ENCODE results near the gene EGFL6.

The EGFL6 gene

DNA sequence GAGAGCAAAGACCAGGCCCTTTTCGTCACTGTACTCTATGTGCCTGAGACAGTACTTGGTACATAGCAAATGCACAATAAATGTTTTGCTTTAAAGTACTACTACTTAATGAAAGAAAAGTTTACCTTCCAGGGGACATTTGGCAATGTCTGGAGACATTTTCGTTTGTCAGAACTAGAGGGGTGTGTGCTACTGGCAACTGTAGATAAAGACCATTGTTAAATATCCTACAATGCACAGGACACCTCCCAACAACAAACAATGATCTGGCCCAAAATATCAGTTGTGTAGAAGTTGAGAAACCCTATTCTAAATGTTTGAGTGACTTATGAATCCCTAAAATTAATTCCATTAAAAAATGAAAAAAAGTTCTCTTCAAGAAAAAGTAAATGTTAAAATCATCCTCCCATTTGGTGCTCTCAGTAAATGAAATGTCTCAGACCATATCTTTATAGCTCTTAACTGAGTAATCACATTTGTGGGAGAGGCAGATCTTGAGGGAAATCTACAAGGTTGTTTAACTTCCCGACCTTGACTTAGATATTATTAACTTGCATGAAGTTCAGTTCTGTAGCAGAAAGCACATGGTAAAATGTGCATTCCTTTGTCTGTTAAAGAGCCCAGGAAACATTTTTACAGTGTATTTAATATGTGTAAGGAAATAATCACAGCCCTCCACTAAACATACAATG is 18.5 kb downstream of the EGFL6 start:
- TF ChIP-seq, protein P1, sequence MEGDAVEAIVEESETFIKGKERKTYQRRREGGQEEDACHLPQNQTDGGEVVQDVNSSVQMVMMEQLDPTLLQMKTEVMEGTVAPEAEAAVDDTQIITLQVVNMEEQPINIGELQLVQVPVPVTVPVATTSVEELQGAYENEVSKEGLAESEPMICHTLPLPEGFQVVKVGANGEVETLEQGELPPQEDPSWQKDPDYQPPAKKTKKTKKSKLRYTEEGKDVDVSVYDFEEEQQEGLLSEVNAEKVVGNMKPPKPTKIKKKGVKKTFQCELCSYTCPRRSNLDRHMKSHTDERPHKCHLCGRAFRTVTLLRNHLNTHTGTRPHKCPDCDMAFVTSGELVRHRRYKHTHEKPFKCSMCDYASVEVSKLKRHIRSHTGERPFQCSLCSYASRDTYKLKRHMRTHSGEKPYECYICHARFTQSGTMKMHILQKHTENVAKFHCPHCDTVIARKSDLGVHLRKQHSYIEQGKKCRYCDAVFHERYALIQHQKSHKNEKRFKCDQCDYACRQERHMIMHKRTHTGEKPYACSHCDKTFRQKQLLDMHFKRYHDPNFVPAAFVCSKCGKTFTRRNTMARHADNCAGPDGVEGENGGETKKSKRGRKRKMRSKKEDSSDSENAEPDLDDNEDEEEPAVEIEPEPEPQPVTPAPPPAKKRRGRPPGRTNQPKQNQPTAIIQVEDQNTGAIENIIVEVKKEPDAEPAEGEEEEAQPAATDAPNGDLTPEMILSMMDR (IDR thresholded peaks at IDR 0.05; ENCODE audit: low read depth, low read length, missing control alignments) = no peak
- DNase-seq (ENCODE audit: low read depth) = no peak
- H3K4me3 ChIP-seq (ENCODE audit: low read depth, low read length) = no peak overlapping the region

DNA sequence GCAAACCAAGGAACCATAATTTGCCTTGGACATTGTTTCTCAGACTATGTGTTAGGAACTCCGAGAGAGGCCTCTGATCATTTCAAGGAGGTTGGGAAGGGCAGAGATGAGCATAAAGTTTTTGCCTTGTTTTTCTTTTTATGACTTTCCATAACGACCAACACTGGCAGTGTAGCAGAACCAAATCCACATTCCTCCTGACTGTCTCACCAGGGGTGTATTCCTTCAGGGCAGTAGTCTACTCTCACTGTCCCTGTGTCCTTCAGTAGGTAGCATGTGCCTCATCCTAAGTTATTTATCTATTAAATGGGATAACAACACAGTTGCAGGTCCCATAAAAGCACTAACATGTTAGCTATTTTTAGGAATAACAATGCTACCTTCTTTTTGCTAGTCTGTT is 20.8 kb downstream of the EGFL6 start:
- DNase-seq (ENCODE audit: low read depth) = no peak
- TF ChIP-seq, protein P1 (IDR thresholded peaks at IDR 0.05; ENCODE audit: low read depth, low read length, missing control alignments) = no peak
- no peak overlapping the region for H3K4me3 ChIP-seq (ENCODE audit: low read depth, low read length)

DNA sequence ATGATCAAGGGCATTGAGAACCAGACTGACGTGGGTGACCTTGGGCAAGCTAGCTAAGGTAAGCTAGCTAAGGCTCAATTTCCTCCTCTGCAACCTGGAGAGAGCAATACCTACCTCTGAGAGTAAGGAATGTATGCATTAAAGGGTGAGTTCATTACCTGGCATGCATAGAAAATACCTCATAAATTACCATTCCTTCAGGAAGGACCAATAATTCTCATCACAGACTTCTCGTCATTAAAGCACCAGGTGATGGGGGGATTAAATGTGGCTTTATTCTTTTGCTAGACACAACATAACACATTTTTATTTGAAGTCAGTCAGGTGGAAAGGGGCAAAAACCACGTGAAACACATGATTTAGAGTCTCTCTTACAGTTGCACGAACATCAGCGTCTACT is 21.5 kb downstream of the EGFL6 start:
- TF ChIP-seq, protein P1 (IDR thresholded peaks at IDR 0.05; ENCODE audit: low read depth, low read length, missing control alignments) = no peak
- DNase-seq (ENCODE audit: low read depth) = no peak
- no peak overlapping the region for H3K4me3 ChIP-seq (ENCODE audit: low read depth, low read length)

DNA sequence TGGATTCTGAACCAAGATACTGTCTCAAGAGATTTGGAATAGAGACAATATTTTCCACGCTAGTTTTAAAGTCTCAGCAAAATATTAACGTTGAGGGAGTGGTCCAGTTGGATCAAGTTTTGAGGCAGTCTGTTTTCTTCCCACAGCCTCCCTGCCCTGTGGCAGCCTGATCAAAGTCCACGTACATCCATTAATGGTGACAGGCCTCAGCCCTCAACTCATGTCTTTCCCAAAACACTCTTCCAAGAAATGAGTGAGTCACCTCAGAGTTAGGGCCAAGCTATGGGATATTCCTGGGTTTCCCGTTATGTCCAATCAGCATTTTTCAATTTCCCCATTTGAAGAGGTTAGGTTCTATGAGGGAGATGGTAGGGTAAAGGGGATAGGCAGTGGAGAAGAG is 28.5 kb downstream of the EGFL6 start:
- DNase-seq (ENCODE audit: low read depth) = no peak
- TF ChIP-seq, protein P1 (IDR thresholded peaks at IDR 0.05; ENCODE audit: low read depth, low read length, missing control alignments) = no peak
- H3K4me3 ChIP-seq (ENCODE audit: low read depth, low read length) = no peak overlapping the region

DNA sequence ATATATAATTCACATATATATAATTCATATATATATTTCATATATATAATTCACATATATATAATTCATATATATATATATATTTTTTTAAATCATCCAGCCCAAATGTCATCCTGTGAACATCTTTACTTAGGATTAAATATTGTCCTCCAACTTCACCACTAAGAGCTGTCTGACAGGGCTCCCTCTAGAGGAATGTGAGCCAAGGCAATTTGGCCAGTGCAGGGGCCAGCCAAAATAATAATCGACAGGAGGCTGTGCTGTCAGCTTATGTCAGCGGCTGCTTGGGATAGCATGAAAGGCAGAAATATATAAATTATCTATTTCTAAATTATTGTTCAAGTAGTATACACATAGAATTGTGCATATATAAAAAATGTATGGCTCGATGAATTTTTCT is 29.5 kb downstream of the EGFL6 start:
- H3K4me3 ChIP-seq (ENCODE audit: low read depth, low read length) = no peak overlapping the region
- TF ChIP-seq, protein P1 (IDR thresholded peaks at IDR 0.05; ENCODE audit: low read depth, low read length, missing control alignments) = peak; percentile 18
- no peak for DNase-seq (ENCODE audit: low read depth)

DNA sequence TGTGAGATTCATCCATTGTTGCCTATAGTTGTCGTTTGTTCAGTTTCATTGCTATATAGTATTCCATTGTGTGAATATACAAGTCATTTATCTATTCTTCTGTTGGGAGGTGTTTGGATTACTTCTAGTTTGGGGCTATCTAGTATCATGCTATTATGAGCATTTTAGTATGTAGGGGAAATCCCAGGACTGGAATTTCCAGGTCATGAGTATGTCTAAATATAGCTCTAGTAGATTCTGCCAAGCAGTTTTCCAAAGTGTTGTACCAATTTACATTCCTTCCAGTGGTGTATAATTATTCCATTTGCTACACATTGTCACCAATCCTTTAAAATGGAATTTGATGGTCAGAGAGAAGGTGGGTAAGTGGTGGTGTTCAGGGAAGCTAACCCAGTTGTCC is 30.1 kb downstream of the EGFL6 start:
- H3K4me3 ChIP-seq (ENCODE audit: low read depth, low read length) = no peak overlapping the region
- DNase-seq (ENCODE audit: low read depth) = no peak
- TF ChIP-seq, protein P1 (IDR thresholded peaks at IDR 0.05; ENCODE audit: low read depth, low read length, missing control alignments) = no peak

DNA sequence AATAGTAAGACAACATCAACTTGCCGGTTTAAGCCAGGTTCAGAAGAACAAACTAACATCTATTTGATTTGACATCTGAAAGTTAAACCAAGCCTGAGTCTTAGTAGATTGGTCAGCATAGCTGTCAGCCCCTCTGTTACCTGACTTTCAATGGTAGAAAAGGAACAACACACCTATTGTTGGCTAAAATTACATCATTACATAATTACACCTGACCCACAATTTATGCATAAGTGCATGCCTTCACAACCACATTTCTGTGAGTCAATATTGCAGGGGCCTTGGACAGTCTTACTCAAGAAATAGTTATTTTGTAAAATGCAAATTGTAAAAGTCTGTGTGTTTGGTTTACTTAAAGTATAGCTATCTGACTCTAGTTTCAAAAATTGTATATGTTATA is 36.2 kb downstream of the EGFL6 start:
- no peak for DNase-seq (ENCODE audit: low read depth)
- no peak overlapping the region for H3K4me3 ChIP-seq (ENCODE audit: low read depth, low read length)
- TF ChIP-seq, protein P1 (IDR thresholded peaks at IDR 0.05; ENCODE audit: low read depth, low read length, missing control alignments) = no peak
